Measurements from ENCODE around the gene ZDHHC11B. TPM values are rescaled to one million over a fixed set of nuclear protein-coding genes. Genes with fewer than 3 reads are reported as not detected.
"Not testable (repeated sequence)": the region's sequence is repeated elsewhere in the genome, so short reads cannot be mapped to it uniquely, and the experiment has no call there.

The ZDHHC11B gene
- total RNA-seq, 2 experiments from 2014 or later = 0.35 to 0.87 TPM

- CTCF ChIA-PET; H3K36me3 Mint-ChIP-seq (ENCODE audit: low read depth); H3K9me3 Mint-ChIP-seq; H3K4me1 Mint-ChIP-seq; H3K4me3 Mint-ChIP-seq; POLR2A ChIA-PET; DNase-seq; H3K27me3 Mint-ChIP-seq; H3K27ac Mint-ChIP-seq: not testable (repeated sequence)
Measured at GRCh38 chr5:778967-779366, 5.6 kb downstream of the ZDHHC11B start.

- H3K36me3 Mint-ChIP-seq (ENCODE audit: low read depth); CTCF ChIA-PET; DNase-seq; H3K27ac Mint-ChIP-seq; H3K4me1 Mint-ChIP-seq; POLR2A ChIA-PET; H3K4me3 Mint-ChIP-seq; H3K27me3 Mint-ChIP-seq; H3K9me3 Mint-ChIP-seq: not testable (repeated sequence)
Measured at GRCh38 chr5:778421-778820, 6.1 kb downstream of the ZDHHC11B start.

- H3K27me3 Mint-ChIP-seq = no peaks in the 10 kb centered on the region
- H3K27ac Mint-ChIP-seq = no peak overlapping the region
- no peak for DNase-seq
- H3K4me1 Mint-ChIP-seq = no peaks in the 10 kb centered on the region
- H3K4me3 Mint-ChIP-seq = no peak overlapping the region
- H3K36me3 Mint-ChIP-seq (ENCODE audit: low read depth) = no peaks in the 10 kb centered on the region
- POLR2A ChIA-PET = no interaction called here
- no peaks in the 10 kb centered on the region for H3K9me3 Mint-ChIP-seq
- CTCF ChIA-PET = no interaction called here
Measured at GRCh38 chr5:777756-778161, 6.8 kb downstream of the ZDHHC11B start.

GRCh38 chr5:776862-777711 is 7.4 kb downstream of the ZDHHC11B start:
- Mint-ChIP-seq H3K4me3 (no peak overlapping the region), H3K36me3 (ENCODE audit: low read depth) (no peaks in the 10 kb centered on the region), H3K9me3 (no peaks in the 10 kb centered on the region), H3K4me1 (no peaks in the 10 kb centered on the region), H3K27me3 (no peaks in the 10 kb centered on the region), H3K27ac (no peak overlapping the region)
- CTCF ChIA-PET = no interaction called here
- no peak for DNase-seq
- POLR2A ChIA-PET = no interaction called here

- H3K4me1 Mint-ChIP-seq = no peaks in the 10 kb centered on the region
- CTCF ChIA-PET = no interaction called here
- no peak overlapping the region for H3K4me3 Mint-ChIP-seq
- no peaks in the 10 kb centered on the region for H3K9me3 Mint-ChIP-seq
- H3K27ac Mint-ChIP-seq = no peak overlapping the region
- H3K27me3 Mint-ChIP-seq = no peaks in the 10 kb centered on the region
- no peaks in the 10 kb centered on the region for H3K36me3 Mint-ChIP-seq (ENCODE audit: low read depth)
- POLR2A ChIA-PET = no interaction called here
- DNase-seq = no peak
Measured at GRCh38 chr5:775961-776861, 8.3 kb downstream of the ZDHHC11B start.

GRCh38 chr5:775595-775960 is 9.0 kb downstream of the ZDHHC11B start:
- CTCF ChIA-PET; H3K4me1 Mint-ChIP-seq; H3K4me3 Mint-ChIP-seq; H3K27me3 Mint-ChIP-seq; H3K36me3 Mint-ChIP-seq (ENCODE audit: low read depth); H3K9me3 Mint-ChIP-seq; POLR2A ChIA-PET; DNase-seq; H3K27ac Mint-ChIP-seq: not testable (repeated sequence)

- H3K9me3 Mint-ChIP-seq; H3K4me1 Mint-ChIP-seq; CTCF ChIA-PET; DNase-seq; H3K36me3 Mint-ChIP-seq (ENCODE audit: low read depth); POLR2A ChIA-PET; H3K27me3 Mint-ChIP-seq; H3K27ac Mint-ChIP-seq; H3K4me3 Mint-ChIP-seq: not testable (repeated sequence)
Measured at GRCh38 chr5:774854-775505, 9.5 kb downstream of the ZDHHC11B start.

GRCh38 chr5:774304-774703 is 10.2 kb downstream of the ZDHHC11B start:
- H3K36me3 Mint-ChIP-seq (ENCODE audit: low read depth); CTCF ChIA-PET; H3K27me3 Mint-ChIP-seq; H3K4me1 Mint-ChIP-seq; POLR2A ChIA-PET; H3K4me3 Mint-ChIP-seq; H3K9me3 Mint-ChIP-seq; DNase-seq; H3K27ac Mint-ChIP-seq: not testable (repeated sequence)

GRCh38 chr5:773517-774264 is 10.8 kb downstream of the ZDHHC11B start:
- no peaks in the 10 kb centered on the region for H3K4me1 Mint-ChIP-seq

GRCh38 chr5:772931-773330 is 11.6 kb downstream of the ZDHHC11B start:
- POLR2A ChIA-PET; H3K4me1 Mint-ChIP-seq; H3K9me3 Mint-ChIP-seq; CTCF ChIA-PET; H3K27me3 Mint-ChIP-seq; H3K4me3 Mint-ChIP-seq; H3K36me3 Mint-ChIP-seq (ENCODE audit: low read depth); DNase-seq; H3K27ac Mint-ChIP-seq: not testable (repeated sequence)

More at GRCh38 chr5:773517-774264, 10.8 kb downstream of the ZDHHC11B start:
- CTCF ChIA-PET = no interaction called here
- POLR2A ChIA-PET = no interaction called here
- no peak overlapping the region for H3K27ac Mint-ChIP-seq
- H3K27me3 Mint-ChIP-seq = no peaks in the 10 kb centered on the region
- no peak for DNase-seq
- H3K9me3 Mint-ChIP-seq = no peaks in the 10 kb centered on the region
- no peak overlapping the region for H3K4me3 Mint-ChIP-seq
- no peaks in the 10 kb centered on the region for H3K36me3 Mint-ChIP-seq (ENCODE audit: low read depth)

GRCh38 chr5:772547-772890 is 12.0 kb downstream of the ZDHHC11B start:
- H3K9me3 Mint-ChIP-seq; H3K4me1 Mint-ChIP-seq; POLR2A ChIA-PET; H3K4me3 Mint-ChIP-seq; H3K36me3 Mint-ChIP-seq (ENCODE audit: low read depth); CTCF ChIA-PET; DNase-seq; H3K27ac Mint-ChIP-seq; H3K27me3 Mint-ChIP-seq: not testable (repeated sequence)

GRCh38 chr5:771841-772546 is 12.5 kb downstream of the ZDHHC11B start:
- POLR2A ChIA-PET; H3K27me3 Mint-ChIP-seq; H3K27ac Mint-ChIP-seq; CTCF ChIA-PET; H3K4me3 Mint-ChIP-seq; H3K36me3 Mint-ChIP-seq (ENCODE audit: low read depth); H3K9me3 Mint-ChIP-seq; DNase-seq; H3K4me1 Mint-ChIP-seq: not testable (repeated sequence)

Measured in activated CD4-positive, alpha-beta T cell treated with anti-CD3 and anti-CD28 coated beads, Interleukin-2, amount 10 ng/mL, durations not matched to agents 7 days and 5 days (primary cell).